IPS-18a (cell line): ENCODE results near the gene MACF1.
"Not testable (repeated sequence)": the region's sequence is repeated elsewhere in the genome, so short reads cannot be mapped to it uniquely, and the experiment has no call there.

Experiments
- H3K27ac ChIP-seq: one replicate; pipeline ENCODE4 v1.5.1; 2013; ENCODE audit warnings: low read length
- H3K27me3 ChIP-seq: one replicate; pipeline ENCODE4 v1.6.1; 2013; ENCODE audit warnings: mild to moderate bottlenecking, low read length; ENCODE audit not compliant: control insufficient read depth, insufficient read depth
- H3K36me3 ChIP-seq: one replicate; pipeline ENCODE4 v1.6.1; 2013; ENCODE audit warnings: low read depth, low read length; ENCODE audit not compliant: control insufficient read depth
- H3K4me1 ChIP-seq: one replicate; pipeline ENCODE4 v1.6.1; 2013; ENCODE audit warnings: low read depth, low read length; ENCODE audit not compliant: control insufficient read depth
- H3K4me3 ChIP-seq: one replicate; pipeline ENCODE4 v1.5.1; 2013; ENCODE audit warnings: low read length
- H3K9ac ChIP-seq: one replicate; pipeline ENCODE4 v1.6.1; 2013; ENCODE audit warnings: mild to moderate bottlenecking, low read length, moderate library complexity
- H3K9me3 ChIP-seq: one replicate; pipeline ENCODE4 v1.6.1; 2013; ENCODE audit warnings: low read depth, low read length; ENCODE audit not compliant: control insufficient read depth

MACF1 gene

DNA sequence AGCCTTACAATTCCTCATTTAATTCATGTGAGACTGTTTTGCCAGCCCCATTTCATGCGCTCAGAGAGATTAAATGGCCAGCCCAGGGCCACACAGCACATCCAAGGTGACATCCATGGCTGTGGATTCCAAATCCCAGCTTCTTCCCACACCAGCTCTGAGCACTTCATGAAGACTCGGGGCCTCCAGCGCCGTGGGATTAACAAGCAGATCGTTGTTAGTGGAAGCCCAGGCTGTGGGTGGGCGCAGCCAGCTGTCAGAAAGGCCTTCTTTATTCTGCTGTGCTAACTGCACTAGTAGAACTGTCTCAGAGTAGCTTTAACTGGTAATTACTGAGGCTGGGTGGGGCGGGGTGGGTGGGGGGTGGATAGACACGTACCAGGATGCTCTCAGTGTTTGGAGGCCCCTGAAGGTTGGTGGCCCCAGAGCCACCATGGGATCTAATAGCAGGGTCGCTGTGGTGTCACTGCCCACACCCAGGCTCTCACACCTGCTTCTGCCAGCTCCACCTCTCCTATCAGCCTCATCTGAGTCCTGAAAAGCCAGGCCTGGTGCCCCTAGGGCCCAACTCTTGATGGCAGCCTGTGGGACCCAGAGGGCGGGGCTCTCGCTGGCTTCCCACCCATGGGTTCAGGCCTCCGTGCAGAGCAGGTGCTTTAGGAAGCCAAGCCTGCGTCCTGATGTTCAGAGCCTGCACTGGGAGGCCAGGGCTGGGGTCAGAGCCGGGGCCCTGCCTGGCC, 290.3 kb downstream of the MACF1 start:
- no peak overlapping the region for H3K4me3 ChIP-seq
- peaks cover 42% of the 10 kb centered on the region for H3K27me3 ChIP-seq
- H3K27ac ChIP-seq = no peak overlapping the region
- no peaks in the 10 kb centered on the region for H3K36me3 ChIP-seq
- no peak overlapping the region for H3K9ac ChIP-seq
- no peaks in the 10 kb centered on the region for H3K4me1 ChIP-seq
- no peaks in the 10 kb centered on the region for H3K9me3 ChIP-seq

DNA sequence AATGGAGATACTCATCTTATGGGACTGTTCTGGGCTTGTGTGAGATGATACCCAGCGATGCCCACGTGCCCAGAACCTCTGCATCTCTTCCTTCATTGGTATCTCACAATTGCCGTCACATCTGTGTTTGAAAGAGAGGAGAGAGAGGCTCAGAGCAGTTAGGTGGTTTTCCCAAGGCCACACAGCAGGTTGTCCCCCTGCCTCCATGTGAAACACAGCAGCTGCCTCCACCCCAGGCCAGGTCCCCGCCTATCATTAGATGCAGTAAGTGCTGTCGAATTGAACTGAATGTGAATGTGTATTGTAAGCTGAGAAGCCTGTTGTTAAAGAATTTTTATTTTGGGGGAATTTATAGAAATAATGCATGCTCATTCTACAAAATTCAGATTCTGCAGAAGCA, 292.0 kb downstream of the MACF1 start:
- not testable (repeated sequence) for H3K36me3 ChIP-seq

DNA sequence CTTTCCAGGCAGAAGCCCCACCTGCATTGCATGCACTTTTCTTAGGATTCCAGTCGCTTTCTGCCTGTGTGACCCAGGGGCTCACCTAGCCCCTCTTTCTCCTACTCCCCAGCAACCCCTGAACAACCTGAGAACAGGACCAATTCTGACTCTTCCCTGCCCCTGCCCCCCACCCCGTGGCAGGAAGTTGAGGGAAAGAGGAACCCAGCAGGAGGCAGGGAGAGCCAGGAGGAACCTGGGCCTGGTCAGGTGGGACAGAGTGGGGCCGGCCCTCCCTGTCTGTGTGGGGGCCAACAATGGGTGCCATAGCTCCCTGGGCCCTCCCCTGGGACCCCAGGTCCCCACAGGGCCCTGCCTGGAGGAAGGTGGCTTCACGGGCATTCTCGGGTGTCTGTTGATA, 293.1 kb downstream of the MACF1 start:
- no peak overlapping the region for H3K4me3 ChIP-seq
- peaks cover 21% of the 10 kb centered on the region for H3K27me3 ChIP-seq
- H3K4me1 ChIP-seq = no peaks in the 10 kb centered on the region
- H3K9ac ChIP-seq = no peak overlapping the region
- H3K9me3 ChIP-seq = no peaks in the 10 kb centered on the region
- H3K36me3 ChIP-seq = no peaks in the 10 kb centered on the region
- no peak overlapping the region for H3K27ac ChIP-seq

More for the DNA sequence above, 292.0 kb downstream of the MACF1 start:
- H3K4me3 ChIP-seq, H3K9ac ChIP-seq, H3K9me3 ChIP-seq, H3K4me1 ChIP-seq, H3K27ac ChIP-seq: not testable (repeated sequence)
- H3K27me3 ChIP-seq = peaks cover 28% of the 10 kb centered on the region

DNA sequence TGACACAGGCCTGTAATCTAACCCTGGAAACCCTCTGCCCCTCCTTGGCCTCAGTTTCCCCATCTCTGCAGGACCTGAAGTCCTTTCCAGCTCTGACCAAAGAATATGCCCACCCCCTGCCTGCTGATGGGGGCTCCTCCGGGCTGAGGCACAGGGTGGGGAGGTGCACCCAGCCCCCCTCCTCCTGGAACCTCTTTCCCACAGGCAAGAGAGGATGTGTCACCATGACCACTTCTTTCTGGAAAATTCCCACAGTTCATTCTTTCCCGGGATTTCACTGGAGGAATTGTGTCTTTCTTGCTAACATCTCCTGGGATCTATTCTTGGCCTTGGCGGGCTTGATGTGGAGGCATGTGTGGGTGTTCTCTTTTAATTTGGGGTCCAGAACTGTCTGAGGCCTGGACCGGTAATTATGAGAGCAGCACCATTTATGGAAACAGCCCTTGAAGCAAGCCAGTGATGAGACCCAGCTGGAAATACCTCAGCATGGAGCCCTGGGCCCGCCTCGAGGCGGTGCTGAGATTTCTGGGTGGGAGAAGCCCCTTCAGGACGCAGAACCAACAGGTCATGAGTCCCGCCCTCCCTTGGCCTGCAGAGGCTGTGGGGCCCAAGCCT, 293.7 kb downstream of the MACF1 start:
- not testable (repeated sequence) for H3K9ac ChIP-seq, H3K4me3 ChIP-seq, H3K4me1 ChIP-seq, H3K9me3 ChIP-seq, H3K36me3 ChIP-seq, H3K27ac ChIP-seq
- H3K27me3 ChIP-seq = peaks cover 15% of the 10 kb centered on the region

DNA sequence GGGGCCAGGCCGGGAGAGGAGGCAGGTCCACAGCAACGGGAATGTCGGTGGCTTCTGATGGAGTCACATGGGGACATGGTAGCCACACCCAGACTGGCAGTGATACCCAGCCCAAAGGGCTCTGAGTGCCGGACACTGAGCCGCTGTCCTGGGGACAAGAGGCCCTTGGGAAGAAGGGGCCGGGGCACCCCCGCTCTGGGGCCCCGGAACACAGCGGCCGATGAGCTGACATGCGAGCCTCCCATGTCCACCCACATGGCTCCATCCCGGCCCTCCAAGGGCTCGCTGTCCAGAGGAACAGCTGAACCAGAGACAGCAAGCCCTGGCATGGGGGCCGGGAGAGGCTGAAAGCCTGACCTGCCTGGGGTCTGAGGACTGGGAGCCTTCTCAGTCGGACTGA, 294.3 kb downstream of the MACF1 start:
- H3K27me3 ChIP-seq, H3K9me3 ChIP-seq, H3K36me3 ChIP-seq, H3K4me3 ChIP-seq, H3K4me1 ChIP-seq, H3K27ac ChIP-seq, H3K9ac ChIP-seq: not testable (repeated sequence)

DNA sequence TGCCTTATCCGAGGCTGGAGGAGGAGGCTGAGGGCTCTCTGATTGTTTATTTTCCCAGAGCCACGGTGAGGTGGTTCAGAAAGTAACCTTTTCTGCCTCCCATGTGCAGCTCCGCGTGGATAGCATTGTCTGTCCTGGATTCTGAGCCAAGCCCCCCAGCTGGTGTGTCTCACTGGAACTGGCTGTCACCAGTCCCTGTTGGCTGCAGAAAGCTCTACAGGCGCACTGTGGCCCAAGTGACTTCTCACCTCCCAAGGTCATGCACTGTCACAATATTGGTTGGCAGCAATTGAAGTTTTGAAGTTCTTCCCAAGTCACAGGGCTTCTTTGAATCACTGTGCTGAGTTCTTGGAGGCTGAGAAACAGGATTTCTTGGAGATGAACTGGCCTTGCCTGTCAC, 295.2 kb downstream of the MACF1 start:
- H3K36me3 ChIP-seq = no peaks in the 10 kb centered on the region
- H3K9me3 ChIP-seq = no peaks in the 10 kb centered on the region
- no peak overlapping the region for H3K4me3 ChIP-seq
- peaks cover under 1% of the 10 kb centered on the region for H3K27me3 ChIP-seq
- H3K4me1 ChIP-seq = no peaks in the 10 kb centered on the region
- no peak overlapping the region for H3K27ac ChIP-seq
- H3K9ac ChIP-seq = no peak overlapping the region

DNA sequence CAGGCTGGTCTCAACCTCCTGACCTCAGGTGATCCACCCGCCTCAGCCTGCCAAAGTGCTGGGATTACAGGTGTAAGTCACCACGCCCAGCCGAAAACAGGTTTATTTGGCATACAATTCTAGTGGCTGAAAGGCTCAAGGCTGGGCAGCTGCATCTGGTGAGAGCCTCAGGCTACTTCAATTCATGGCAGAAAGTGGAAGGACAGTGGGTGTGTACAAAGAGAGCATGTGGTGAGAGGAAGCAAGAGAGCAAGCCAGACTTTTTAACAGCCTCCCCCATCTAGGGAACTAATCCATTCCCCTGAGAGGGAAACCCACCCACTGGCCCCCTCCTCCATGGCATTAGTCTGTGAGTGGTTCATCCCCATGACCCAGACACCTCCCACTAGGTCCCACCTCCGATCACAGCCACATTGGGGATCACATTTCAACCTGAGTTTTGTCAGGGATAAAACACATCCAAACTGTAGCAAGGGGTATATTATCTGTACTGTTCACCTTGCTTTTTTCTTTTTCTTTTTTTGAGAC, 296.4 kb downstream of the MACF1 start:
- Histone ChIP-seq H3K4me1 (no peaks in the 10 kb centered on the region), H3K27me3 (no peaks in the 10 kb centered on the region), H3K36me3 (no peaks in the 10 kb centered on the region), H3K9me3 (no peaks in the 10 kb centered on the region), H3K9ac (no peak overlapping the region), H3K4me3 (no peak overlapping the region), H3K27ac (no peak overlapping the region)

DNA sequence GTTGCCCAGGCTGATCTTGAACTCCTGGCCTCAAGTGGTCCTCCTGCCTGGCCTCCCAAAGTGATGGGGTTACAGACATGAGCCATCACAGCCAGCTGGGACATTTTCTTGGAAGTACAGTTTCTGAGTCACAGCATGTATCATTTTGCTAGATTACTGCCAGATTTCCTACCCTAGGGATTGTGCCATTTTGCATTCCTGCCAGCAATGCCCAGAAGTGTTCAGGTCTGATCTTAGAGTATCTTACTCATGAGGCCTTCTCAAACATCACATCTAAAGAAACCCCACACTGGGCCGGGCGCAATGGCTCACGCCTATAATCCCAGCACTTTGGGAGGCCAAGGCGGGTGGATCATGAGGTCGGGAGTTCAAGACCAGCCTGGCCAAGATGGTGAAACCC, 297.2 kb downstream of the MACF1 start:
- no peak overlapping the region for H3K27ac ChIP-seq
- no peak overlapping the region for H3K9ac ChIP-seq
- no peaks in the 10 kb centered on the region for H3K36me3 ChIP-seq
- H3K9me3 ChIP-seq = no peaks in the 10 kb centered on the region
- no peaks in the 10 kb centered on the region for H3K27me3 ChIP-seq
- no peak overlapping the region for H3K4me3 ChIP-seq
- H3K4me1 ChIP-seq = no peaks in the 10 kb centered on the region

DNA sequence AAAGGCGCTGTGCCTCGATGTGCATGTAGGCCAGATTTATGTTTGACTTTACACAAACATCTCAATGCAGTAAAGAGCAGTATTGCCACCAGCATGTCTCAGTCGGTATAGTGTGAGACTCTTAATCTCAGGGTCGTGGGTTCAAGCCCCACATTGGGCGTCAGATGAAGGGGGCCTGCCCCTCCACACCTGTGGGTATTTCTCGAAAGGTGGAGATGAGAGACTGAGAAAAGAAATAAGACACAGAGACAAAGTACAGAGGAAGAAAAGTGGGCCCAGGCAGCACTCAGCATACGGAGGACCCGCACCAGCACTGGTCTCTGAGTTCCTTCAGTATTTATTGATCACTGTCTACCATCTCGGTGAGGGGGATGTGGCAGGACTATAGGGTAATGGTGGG, 299.9 kb downstream of the MACF1 start:
- not testable (repeated sequence) for H3K9ac ChIP-seq, H3K4me1 ChIP-seq, H3K27me3 ChIP-seq, H3K4me3 ChIP-seq, H3K27ac ChIP-seq, H3K36me3 ChIP-seq, H3K9me3 ChIP-seq

DNA sequence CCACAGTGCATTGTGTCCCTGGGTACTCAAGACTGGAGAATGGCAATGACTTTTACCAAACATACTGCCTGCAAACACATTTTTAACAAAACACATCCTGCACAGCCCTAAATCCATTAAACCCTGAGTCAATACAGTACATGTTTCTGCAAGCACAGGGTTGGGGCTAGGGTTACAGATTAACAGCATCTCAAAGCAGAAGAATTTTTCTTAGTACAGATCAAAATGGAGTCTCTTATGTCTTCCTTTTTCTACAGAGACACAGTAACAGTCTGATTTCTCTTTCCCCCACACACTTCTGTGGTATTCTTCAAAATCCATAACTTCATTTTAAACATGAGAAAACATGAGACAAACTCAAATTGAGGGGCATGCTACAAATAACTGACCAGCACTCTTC, 300.8 kb downstream of the MACF1 start:
- Histone ChIP-seq H3K4me1 (peaks cover 3% of the 10 kb centered on the region), H3K9me3 (no peaks in the 10 kb centered on the region), H3K36me3 (no peaks in the 10 kb centered on the region), H3K27ac (no peak overlapping the region), H3K4me3 (no peak overlapping the region), H3K9ac (no peak overlapping the region), H3K27me3 (peaks cover 6% of the 10 kb centered on the region)

DNA sequence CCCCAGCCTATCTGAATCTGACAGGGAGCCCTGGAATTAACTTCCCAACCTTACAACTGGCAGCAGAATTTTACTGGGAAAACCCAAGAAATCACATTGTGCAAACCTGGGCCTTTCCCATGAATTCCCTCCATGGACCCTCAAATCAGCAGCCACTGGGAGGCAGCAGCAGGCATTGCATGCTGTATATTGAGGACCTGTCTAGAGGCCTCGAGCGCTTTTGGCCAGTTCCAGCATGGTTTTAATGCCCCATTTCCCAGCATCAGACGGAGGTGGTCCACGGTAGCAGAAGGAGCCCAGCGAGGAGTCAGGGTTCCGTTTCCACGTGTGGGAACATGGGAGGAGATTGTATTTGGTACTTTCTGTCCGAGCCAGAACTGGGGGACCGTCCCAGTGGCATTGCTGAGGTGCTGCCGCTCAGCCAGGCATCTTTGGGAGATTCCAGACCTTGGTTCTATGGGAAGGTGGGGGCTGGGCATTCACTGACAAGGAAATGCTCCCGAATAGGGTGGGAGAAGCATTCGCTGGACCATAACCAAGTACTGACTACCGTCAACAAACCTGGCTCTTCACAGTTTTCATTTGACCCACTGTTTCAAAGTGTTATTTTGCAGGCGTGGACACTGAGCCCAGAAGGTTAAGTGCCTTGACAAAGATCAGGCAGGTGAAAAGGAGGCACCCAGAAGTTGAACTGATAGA, 302.9 kb downstream of the MACF1 start:
- H3K4me3 ChIP-seq = no peak overlapping the region
- peaks cover 6% of the 10 kb centered on the region for H3K27me3 ChIP-seq
- H3K27ac ChIP-seq = no peak overlapping the region
- H3K9me3 ChIP-seq = no peaks in the 10 kb centered on the region
- H3K4me1 ChIP-seq = peaks cover 3% of the 10 kb centered on the region
- H3K36me3 ChIP-seq = no peaks in the 10 kb centered on the region
- no peak overlapping the region for H3K9ac ChIP-seq
